ENCODE results near the gene RSPO4. TPM values are rescaled to one million over a fixed set of nuclear protein-coding genes. Genes with fewer than 3 reads are reported as not detected.
A peak's percentile ranks its signal among the peaks of the same experiment; 100 is the strongest.

Gene RSPO4
- total RNA-seq, 1 experiment from 2014 or later = 6.7 TPM

- no peak overlapping the region for H2AFZ ChIP-seq (ENCODE audit: low read length)
- H2BK12ac ChIP-seq (ENCODE audit: insufficient read length, low read depth, low read length) = no peak overlapping the region
- H3K14ac ChIP-seq (ENCODE audit: insufficient read depth, low read length) = no peak overlapping the region
- H3K23ac ChIP-seq (ENCODE audit: insufficient read length, low read depth, low read length) = no peak overlapping the region
- H3K4me2 ChIP-seq (ENCODE audit: insufficient read depth, insufficient read length, low read length) = no peak overlapping the region
- no CpG with 5 or more reads among the region's 9 CpGs for WGBS (ENCODE audit: extremely low coverage, insufficient read length, low lambda C conversion rate)
- Mint-ChIP-seq H3K27me3 (ENCODE audit: low read depth) (peaks cover 10% of the 10 kb centered on the region), H3K4me3 (no peak overlapping the region), H3K4me1 (peaks cover 0 to 14% of the 10 kb centered on the region in 2 experiments; a peak in 3 of 4 replicates), H3K27ac (peak overlapping the region in 1 of 3 experiments; percentile 72; a peak in 1 of 7 replicates), H3K9me3 (no peaks in the 10 kb centered on the region), H3K36me3 (ENCODE audit: insufficient read depth in 1 of 3, low read depth in 3 of 3) (no peaks in the 10 kb centered on the region)
- no peak overlapping the region for H2BK15ac ChIP-seq (ENCODE audit: low read depth, low read length)
- no peak for DNase-seq
- no peak overlapping the region for H4K5ac ChIP-seq (ENCODE audit: insufficient read length, low read depth, low read length)
- no peaks in the 10 kb centered on the region for H3K79me1 ChIP-seq (ENCODE audit: insufficient read depth, low read depth, low read length, poor library complexity, severe bottlenecking)
- no peak overlapping the region for H4K91ac ChIP-seq (ENCODE audit: insufficient read length, low read depth, low read length)
- no peak overlapping the region for H3K4ac ChIP-seq (ENCODE audit: low read depth, low read length)
- H3K4me1 ChIP-seq (ENCODE audit: insufficient read depth, low read length) = no peaks in the 10 kb centered on the region
- no peaks in the 10 kb centered on the region for H3K9me3 ChIP-seq (ENCODE audit: control insufficient read depth, low read depth, low read length)
- TF ChIP-seq, protein P1, sequence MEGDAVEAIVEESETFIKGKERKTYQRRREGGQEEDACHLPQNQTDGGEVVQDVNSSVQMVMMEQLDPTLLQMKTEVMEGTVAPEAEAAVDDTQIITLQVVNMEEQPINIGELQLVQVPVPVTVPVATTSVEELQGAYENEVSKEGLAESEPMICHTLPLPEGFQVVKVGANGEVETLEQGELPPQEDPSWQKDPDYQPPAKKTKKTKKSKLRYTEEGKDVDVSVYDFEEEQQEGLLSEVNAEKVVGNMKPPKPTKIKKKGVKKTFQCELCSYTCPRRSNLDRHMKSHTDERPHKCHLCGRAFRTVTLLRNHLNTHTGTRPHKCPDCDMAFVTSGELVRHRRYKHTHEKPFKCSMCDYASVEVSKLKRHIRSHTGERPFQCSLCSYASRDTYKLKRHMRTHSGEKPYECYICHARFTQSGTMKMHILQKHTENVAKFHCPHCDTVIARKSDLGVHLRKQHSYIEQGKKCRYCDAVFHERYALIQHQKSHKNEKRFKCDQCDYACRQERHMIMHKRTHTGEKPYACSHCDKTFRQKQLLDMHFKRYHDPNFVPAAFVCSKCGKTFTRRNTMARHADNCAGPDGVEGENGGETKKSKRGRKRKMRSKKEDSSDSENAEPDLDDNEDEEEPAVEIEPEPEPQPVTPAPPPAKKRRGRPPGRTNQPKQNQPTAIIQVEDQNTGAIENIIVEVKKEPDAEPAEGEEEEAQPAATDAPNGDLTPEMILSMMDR (conservative IDR thresholded peaks at IDR 0.05) = no peak
- no peak overlapping the region for H3K9ac ChIP-seq (ENCODE audit: extremely low read depth, insufficient read length, low read length)
- H4K20me1 ChIP-seq (ENCODE audit: control insufficient read depth, insufficient read depth, insufficient read length) = no peaks in the 10 kb centered on the region
- H2AK5ac ChIP-seq (ENCODE audit: insufficient read length, low read length) = no peak overlapping the region
- no peaks in the 10 kb centered on the region for H3K79me2 ChIP-seq (ENCODE audit: insufficient read depth, low read length)
- H4K8ac ChIP-seq (replicated peaks; ENCODE audit: insufficient read length, low read depth, low read length) = no peak overlapping the region
- no peak overlapping the region for H3K27ac ChIP-seq (ENCODE audit: insufficient read length, low read depth, low read length)
- no peak overlapping the region for H3K18ac ChIP-seq (ENCODE audit: insufficient read length, low read depth, low read length)
- H2BK5ac ChIP-seq (ENCODE audit: insufficient read length, low read length) = no peak overlapping the region
- no peaks in the 10 kb centered on the region for H3K23me2 ChIP-seq (ENCODE audit: insufficient read length, low read depth, low read length, poor library complexity, severe bottlenecking)
- no peak overlapping the region for H2BK20ac ChIP-seq (ENCODE audit: low read depth, low read length, poor library complexity, severe bottlenecking)
- no peaks in the 10 kb centered on the region for H3K27me3 ChIP-seq (ENCODE audit: insufficient read depth, low read length)
- no peak overlapping the region for H3T11ph ChIP-seq (ENCODE audit: low read length)
- no peak overlapping the region for H2BK120ac ChIP-seq (ENCODE audit: low read depth, low read length, poor library complexity, severe bottlenecking)
- H3K56ac ChIP-seq (ENCODE audit: insufficient read length, low read depth, low read length) = no peak overlapping the region
Measured at GRCh38 chr20:910132-910869, 91.8 kb downstream of the RSPO4 start.

Data from H9 (cell line).